Stimulated activated naive CD4-positive, alpha-beta T cell treated with Interleukin-2 at 50 U/mL for 16 hours (primary cell): Measurements from ENCODE around the gene UXT.
"Not testable (repeated sequence)": the region's sequence is repeated elsewhere in the genome, so short reads cannot be mapped to it uniquely, and the experiment has no call there.

Experiments
- DNase-seq: peaks from one replicate; lab custom pipeline; 2025; lab: John Stamatoyannopoulos, UW

Gene UXT

GRCh38 chrX:47658684-47659420, at the start of gene UXT:
TSS of gene UXT (minus strand) at chrX:47659180. CDS start at chrX:47658927, 253 bp downstream.
- DNase-seq = peak; percentile 91

GRCh38 chrX:47707031-47707780, 48.2 kb upstream of the UXT start:
- DNase-seq = no peak

GRCh38 chrX:47706575-47706974, 47.6 kb upstream of the UXT start:
- no peak for DNase-seq

GRCh38 chrX:47704736-47705135, 45.8 kb upstream of the UXT start:
- no peak for DNase-seq

GRCh38 chrX:47697181-47697580, 38.2 kb upstream of the UXT start:
- DNase-seq = no peak

GRCh38 chrX:47690175-47690574, 31.2 kb upstream of the UXT start:
- no peak for DNase-seq

- no peak for DNase-seq
These were observed 28.3 kb upstream of the UXT start for GRCh38 chrX:47687263-47687662.

GRCh38 chrX:47683829-47684205, 24.8 kb upstream of the UXT start:
- no peak for DNase-seq

- DNase-seq = no peak
These were observed 24.3 kb upstream of the UXT start for GRCh38 chrX:47683184-47683828.

GRCh38 chrX:47675959-47676859, 17.2 kb upstream of the UXT start:
- DNase-seq = not testable (repeated sequence)

- no peak for DNase-seq
These were observed 15.8 kb upstream of the UXT start for GRCh38 chrX:47674776-47675175.

- not testable (repeated sequence) for DNase-seq
These were observed 6.8 kb upstream of the UXT start for GRCh38 chrX:47665797-47666196.

GRCh38 chrX:47664737-47665136, 5.8 kb upstream of the UXT start:
- no peak for DNase-seq

GRCh38 chrX:47662144-47662657, 3.2 kb upstream of the UXT start:
- DNase-seq = peak; percentile 36

GRCh38 chrX:47661539-47661938, 2.6 kb upstream of the UXT start:
- no peak for DNase-seq

GRCh38 chrX:47659421-47659726, 394 bp upstream of the UXT start:
- DNase-seq = no peak

GRCh38 chrX:47658301-47658683, 688 bp downstream of the UXT start:
- no peak for DNase-seq

GRCh38 chrX:47651043-47651905, 7.7 kb downstream of the UXT start:
- DNase-seq = no peak

- peak; percentile 89 for DNase-seq
These were observed 8.6 kb downstream of the UXT start, which contains the start of gene ELK1 for GRCh38 chrX:47650164-47651042. TSS of gene ELK1 (minus strand) at chrX:47650563. CDS start at chrX:47641441, 9,122 bp downstream.

- DNase-seq = no peak
These were observed 9.2 kb downstream of the UXT start for GRCh38 chrX:47649781-47650163.
